Prostate gland (tissue), 2 donors: ENCODE measurements around the gene MED13. TPM values are rescaled to one million over a fixed set of nuclear protein-coding genes. Genes with fewer than 3 reads are reported as not detected.

Experiments used
- DNase-seq: peaks from one replicate; pipeline ENCODE4 v3.0.0-alpha.2; 2019; ENCODE audit warnings: low spot score
- H3K27ac ChIP-seq, 2 donors: fragments of 200-600 bp; sonication (generic); 2 replicates each; pipeline ENCODE4 v1.5.1; 2017 to 2019
- H3K27me3 ChIP-seq: fragments of 200-600 bp; sonication (generic); replicated peaks from 2 replicates; pipeline ENCODE4 v1.5.1; 2019; ENCODE audit not compliant: insufficient read depth
- H3K36me3 ChIP-seq, 2 donors: fragments of 200-600 bp; sonication (generic); 1 replicate in 1 of 2; 2 replicates in 1 of 2; pipeline versions ENCODE4 v1.5.1 to v1.8.1; 2017 to 2019
- H3K4me1 ChIP-seq: fragments of 200-600 bp; sonication (generic); replicated peaks from 2 replicates; pipeline ENCODE4 v1.5.1; 2019
- H3K4me3 ChIP-seq, 2 donors: fragments of 200-600 bp; sonication (generic); 2 replicates each; pipeline ENCODE4 v1.5.1; 2017 to 2019
- H3K9me3 ChIP-seq: fragments of 200-600 bp; sonication (generic); 2 replicates; pipeline ENCODE4 v1.5.1; 2017
- CTCF ChIP-seq, 4 experiments: fragments of 200-600 bp in 2 of 4; fragments of 450-650 bp in 2 of 4; sonication (generic) in 2 of 4; IDR thresholded peaks; 1 replicate in 3 of 4; 2 replicates in 1 of 4; pipeline ENCODE4 v1.5.1; 2016 to 2019; ENCODE audit warnings: antibody characterized with exemption in 4 of 4, mild to moderate bottlenecking in 2 of 4, moderate library complexity in 2 of 4
- POLR2A ChIP-seq: fragments of 450-650 bp; IDR thresholded peaks from one replicate; pipeline ENCODE4 v1.6.1; 2016; ENCODE audit warnings: antibody characterized with exemption, mild to moderate bottlenecking
- POLR2AphosphoS5 ChIP-seq: sonication (generic); formaldehyde crosslinking; IDR thresholded peaks from one replicate; pipeline ENCODE4 v1.6.1; 2017; ENCODE audit warnings: antibody characterized with exemption
- WGBS: methylation state at CpG from one replicate; pipeline ENCODE4 v1.1.5; 2018; 5-methylcytosine and 5-hydroxymethylcytosine counted together
- intact Hi-C: fragments of 100-400 bp; cut with DNase I; formaldehyde crosslinking; loops from one replicate; pipeline ENCODE4 v1.14.2; 2022
- total RNA-seq, 2 donors: library from RNA; depleted of rRNA; stranded (reverse); fragments of >200 nt; gene quantifications; one replicate each; pipeline ENCODE4 v1.1.0, GENCODE V29; 2016

MED13 gene
- total RNA-seq, 2 donors from 2014 or later = 45.4 to 72.1 TPM

- Histone ChIP-seq H3K4me3 (no peak overlapping the region), H3K9me3 (no peaks in the 10 kb centered on the region), H3K36me3 (no peaks in the 10 kb centered on the region), H3K4me1 (no peaks in the 10 kb centered on the region), H3K27ac (no peak overlapping the region), H3K27me3 (no peaks in the 10 kb centered on the region)
- intact Hi-C loops = no loop called here
- TF ChIP-seq POLR2AphosphoS5 (no peak), CTCF (IDR thresholded peaks at IDR 0.05) (no peak), POLR2A (no peak)
- DNase-seq = no peak
- 89% methylated on average over 7 of the region's 7 CpGs for WGBS
Observed at GRCh38 chr17:61908292-61909037, 156.6 kb downstream of the MED13 start.

- intact Hi-C loops = no loop called here
Observed at GRCh38 chr17:61907361-61907760, 157.7 kb downstream of the MED13 start.

GRCh38 chr17:61904094-61904710, 160.9 kb downstream of the MED13 start:
- 90% methylated on average over 5 of the region's 5 CpGs for WGBS
- no peak for DNase-seq
- no peaks in the 10 kb centered on the region for H3K4me1 ChIP-seq
- intact Hi-C loops = no loop called here
- TF ChIP-seq CTCF (IDR thresholded peaks at IDR 0.05) = no peak
- TF ChIP-seq POLR2AphosphoS5 = no peak
- TF ChIP-seq POLR2A = no peak
- H3K9me3 ChIP-seq = no peaks in the 10 kb centered on the region
- no peak overlapping the region for H3K27ac ChIP-seq
- H3K27me3 ChIP-seq = no peaks in the 10 kb centered on the region
- H3K4me3 ChIP-seq = no peak overlapping the region
- no peaks in the 10 kb centered on the region for H3K36me3 ChIP-seq

More at GRCh38 chr17:61907361-61907760, 157.7 kb downstream of the MED13 start:
- no peaks in the 10 kb centered on the region for H3K36me3 ChIP-seq
- H3K27ac ChIP-seq = no peak overlapping the region
- no peaks in the 10 kb centered on the region for H3K9me3 ChIP-seq
- DNase-seq = no peak
- no peaks in the 10 kb centered on the region for H3K27me3 ChIP-seq
- H3K4me1 ChIP-seq = no peaks in the 10 kb centered on the region
- TF ChIP-seq POLR2A (no peak), CTCF (IDR thresholded peaks at IDR 0.05) (no peak), POLR2AphosphoS5 (no peak)
- 93% methylated on average over 5 of the region's 5 CpGs for WGBS
- no peak overlapping the region for H3K4me3 ChIP-seq

GRCh38 chr17:61903251-61903650, 161.8 kb downstream of the MED13 start:
- H3K4me1 ChIP-seq = no peaks in the 10 kb centered on the region
- no peaks in the 10 kb centered on the region for H3K9me3 ChIP-seq
- H3K36me3 ChIP-seq = no peaks in the 10 kb centered on the region
- WGBS = 97% methylated on average over 3 of the region's 3 CpGs
- no peaks in the 10 kb centered on the region for H3K27me3 ChIP-seq
- no peak overlapping the region for H3K27ac ChIP-seq
- intact Hi-C loops = no loop called here
- H3K4me3 ChIP-seq = no peak overlapping the region
- no peak for DNase-seq
- TF ChIP-seq POLR2AphosphoS5 (no peak), CTCF (IDR thresholded peaks at IDR 0.05) (no peak), POLR2A (no peak)
